Mesodermal cell (in vitro differentiated cells): ENCODE data around the gene SNAI1. TPM values are rescaled to one million over a fixed set of nuclear protein-coding genes. Genes with fewer than 3 reads are reported as not detected.

Experiments
- H3K27ac ChIP-seq: 2 replicates; pipeline ENCODE4 v1.7.0; 2013; ENCODE audit warnings: mild to moderate bottlenecking, low read depth, low read length, moderate library complexity; ENCODE audit not compliant: severe bottlenecking
- H3K36me3 ChIP-seq: 2 replicates; pipeline ENCODE4 v1.7.1; 2013; ENCODE audit warnings: mild to moderate bottlenecking, low read length, moderate library complexity; ENCODE audit not compliant: control insufficient read depth, insufficient read depth
- H3K4me1 ChIP-seq: one replicate; pipeline ENCODE4 v1.7.1; 2013; ENCODE audit warnings: mild to moderate bottlenecking, low read length; ENCODE audit not compliant: insufficient read depth, control insufficient read depth, poor library complexity, severe bottlenecking
- H3K4me3 ChIP-seq: 2 replicates; pipeline ENCODE4 v1.7.0; 2013; ENCODE audit warnings: low read length, control low read depth, mild to moderate bottlenecking; ENCODE audit not compliant: insufficient read depth, poor library complexity, severe bottlenecking; ENCODE audit errors: extremely low read depth
- H3K9me3 ChIP-seq: 2 replicates; pipeline ENCODE4 v1.7.1; 2013; ENCODE audit warnings: mild to moderate bottlenecking, low read length, moderate library complexity; ENCODE audit not compliant: control insufficient read depth
- WGBS, 2 experiments: methylation state at CpG; one replicate each; pipeline ENCODE4 v1.1.5; 2013; ENCODE audit warnings: missing lambda C conversion rate in 2 of 2; ENCODE audit not compliant: insufficient coverage in 2 of 2; 5-methylcytosine and 5-hydroxymethylcytosine counted together
- polyA plus RNA-seq, 2 experiments: library from polyadenylated mRNA; stranded (reverse); fragments of 50-300 nt; gene quantifications; one replicate each; pipeline ENCODE4 v1.2.3, GENCODE V29; 2013

Gene SNAI1
- polyA plus RNA-seq (2013, experiment 1 of 2), result 62.2 TPM
- polyA plus RNA-seq (2013, experiment 2 of 2), result 48.4 TPM

DNA sequence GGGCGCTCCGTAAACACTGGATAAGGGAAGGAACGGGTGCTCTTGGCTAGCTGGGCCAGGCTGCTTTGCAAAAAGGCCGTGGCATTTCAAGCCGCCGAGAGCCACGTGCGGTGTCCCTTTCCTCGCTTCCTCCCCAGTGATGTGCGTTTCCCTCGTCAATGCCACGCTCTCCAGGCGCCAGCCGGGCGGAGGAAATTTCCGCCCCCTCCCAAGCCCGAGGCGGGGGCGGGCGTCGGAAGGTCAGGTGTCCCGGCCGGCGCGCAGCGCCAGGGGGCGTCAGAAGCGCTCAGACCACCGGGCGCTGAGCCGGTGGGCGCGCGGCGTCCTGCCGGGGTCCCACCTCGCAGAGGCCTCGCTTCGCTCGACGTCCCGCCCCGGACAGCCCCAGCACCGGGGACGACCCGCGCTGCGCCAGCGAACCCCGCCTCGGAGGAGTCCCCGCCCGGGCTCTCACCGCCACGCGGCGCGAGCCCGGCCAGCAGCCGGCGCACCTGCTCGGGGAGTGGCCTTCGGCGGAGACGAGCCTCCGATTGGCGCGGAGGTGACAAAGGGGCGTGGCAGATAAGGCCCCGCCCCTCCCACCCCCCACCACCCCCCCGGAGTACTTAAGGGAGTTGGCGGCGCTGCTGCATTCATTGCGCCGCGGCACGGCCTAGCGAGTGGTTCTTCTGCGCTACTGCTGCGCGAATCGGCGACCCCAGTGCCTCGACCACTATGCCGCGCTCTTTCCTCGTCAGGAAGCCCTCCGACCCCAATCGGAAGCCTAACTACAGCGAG is at the start of gene SNAI1:
TSS of gene SNAI1 (plus strand) at position 635 of the 777 bp plus-strand sequence. CDS start at position 715, 80 bp downstream.
- Histone ChIP-seq H3K9me3 (no peaks in the 10 kb centered on the region), H3K36me3 (peaks cover 39% of the 10 kb centered on the region), H3K27ac (no peak within 1 kb of the TSS), H3K4me1 (peaks cover 38% of the 10 kb centered on the region), H3K4me3 (peak within 1 kb of the TSS; percentile 99)
- WGBS, 2 experiments, result 1 to 2% methylated on average over 59 to 60 of the region's 90 CpGs

DNA sequence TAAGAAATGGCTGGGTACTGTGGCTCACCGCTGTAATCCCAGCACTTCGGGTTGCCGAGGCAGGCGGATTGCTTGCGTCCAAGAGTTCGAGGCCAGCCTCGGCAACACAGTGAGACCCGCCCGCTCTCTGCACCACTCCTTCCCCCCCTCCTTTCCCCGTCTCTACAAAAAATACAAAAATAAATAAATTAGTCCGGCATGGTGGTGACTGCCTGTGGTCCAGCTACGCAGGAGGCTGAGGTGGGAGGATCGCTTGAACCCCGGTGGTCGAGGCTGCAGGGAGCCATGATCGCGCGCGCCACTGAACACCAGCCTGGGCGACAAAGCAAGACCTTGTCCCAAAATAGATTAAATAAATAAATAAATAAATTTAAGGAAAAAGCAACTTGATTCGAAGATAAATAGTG is 47.0 kb upstream of the SNAI1 start:
- H3K36me3 ChIP-seq, result peaks cover 20% of the 10 kb centered on the region
- peaks cover 9% of the 10 kb centered on the region for H3K4me1 ChIP-seq
- H3K9me3 ChIP-seq, result no peaks in the 10 kb centered on the region
- H3K27ac ChIP-seq, result no peak overlapping the region
- WGBS, 2 experiments, result 57 to 85% methylated on average over 5 to 14 of the region's 21 CpGs
- peak overlapping the region; percentile 91 for H3K4me3 ChIP-seq

DNA sequence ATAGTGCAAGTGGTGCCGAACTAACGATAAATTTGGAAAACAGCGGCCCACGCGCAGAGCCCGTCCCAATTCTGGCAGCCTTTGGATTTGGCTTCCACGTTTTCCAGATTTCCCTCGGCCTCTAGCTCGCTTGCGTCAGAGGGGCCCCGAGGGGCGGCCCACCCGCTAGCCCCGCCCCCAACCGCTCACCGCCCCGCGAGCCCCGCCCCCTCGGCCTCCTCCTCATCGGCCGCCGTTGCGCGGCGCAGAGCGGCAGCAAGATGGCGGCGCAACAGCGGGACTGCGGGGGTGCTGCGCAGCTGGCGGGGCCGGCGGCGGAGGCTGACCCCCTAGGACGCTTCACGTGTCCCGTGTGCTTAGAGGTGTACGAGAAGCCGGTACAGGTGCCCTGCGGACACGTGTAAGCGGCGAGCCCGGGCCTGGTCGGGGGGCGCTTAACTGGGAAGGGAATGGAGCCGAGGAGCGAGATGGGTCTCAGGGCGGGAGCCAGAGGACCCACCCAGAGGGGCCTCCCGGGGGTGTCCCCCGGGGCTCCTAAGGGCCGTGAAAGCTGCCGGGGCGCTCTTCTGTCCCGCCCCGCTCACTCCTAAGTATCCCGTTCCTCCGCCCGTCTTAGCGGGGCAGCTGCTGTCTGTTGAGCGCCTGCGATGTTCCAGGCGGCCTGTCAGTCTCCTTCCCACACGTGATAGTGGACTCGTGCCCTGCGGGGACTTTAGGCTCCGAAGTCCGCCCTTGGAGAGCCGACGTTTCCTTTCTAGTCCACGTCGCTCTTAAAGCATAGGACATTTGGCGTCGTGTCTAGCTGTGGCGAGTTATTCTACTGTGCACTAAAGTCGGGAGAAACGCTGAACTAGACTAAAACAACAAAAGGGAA is 46.4 kb upstream of the SNAI1 start, which contains the start of gene RNF114:
TSS of gene RNF114 (plus strand) at position 245 of the 874 bp plus-strand sequence. CDS start at position 261, 16 bp downstream.
- Histone ChIP-seq H3K4me1 (peaks cover 9% of the 10 kb centered on the region), H3K4me3 (peak within 1 kb of the TSS; percentile 91), H3K27ac (peak within 1 kb of the TSS; percentile 36), H3K9me3 (no peaks in the 10 kb centered on the region), H3K36me3 (peaks cover 26% of the 10 kb centered on the region)
- 0 to 1% methylated on average over 53 to 69 of the region's 79 CpGs for WGBS, 2 experiments

GRCh38 chr20:49937027-49937929 is 45.5 kb upstream of the SNAI1 start:
- Histone ChIP-seq H3K9me3 (no peaks in the 10 kb centered on the region), H3K4me1 (peaks cover 9% of the 10 kb centered on the region), H3K4me3 (peak overlapping the region; percentile 91), H3K27ac (no peak overlapping the region), H3K36me3 (peaks cover 34% of the 10 kb centered on the region)
- WGBS, 2 experiments, result 13 to 16% methylated on average over 8 to 11 of the region's 12 CpGs

- H3K4me3 ChIP-seq, result no peak overlapping the region
- H3K9me3 ChIP-seq, result no peaks in the 10 kb centered on the region
- 82 to 93% methylated on average over 12 of the region's 12 CpGs for WGBS, 2 experiments
- H3K27ac ChIP-seq, result no peak overlapping the region
- peaks cover 44% of the 10 kb centered on the region for H3K36me3 ChIP-seq
- H3K4me1 ChIP-seq, result peaks cover 9% of the 10 kb centered on the region
Measured at GRCh38 chr20:49938173-49939163, 44.3 kb upstream of the SNAI1 start.

GRCh38 chr20:49941456-49941855 is 41.3 kb upstream of the SNAI1 start:
- 95 to 97% methylated on average over 13 to 15 of the region's 15 CpGs for WGBS, 2 experiments
- Histone ChIP-seq H3K27ac (no peak overlapping the region), H3K4me1 (peaks cover 9% of the 10 kb centered on the region), H3K36me3 (peaks cover 66% of the 10 kb centered on the region), H3K9me3 (no peaks in the 10 kb centered on the region), H3K4me3 (no peak overlapping the region)

- 93 to 97% methylated on average over 2 to 3 of the region's 3 CpGs for WGBS, 2 experiments
- H3K4me1 ChIP-seq, result peaks cover 7% of the 10 kb centered on the region
- H3K4me3 ChIP-seq, result no peak overlapping the region
- peaks cover 74% of the 10 kb centered on the region for H3K36me3 ChIP-seq
- H3K9me3 ChIP-seq, result no peaks in the 10 kb centered on the region
- H3K27ac ChIP-seq, result no peak overlapping the region
Measured at GRCh38 chr20:49942303-49942702, 40.5 kb upstream of the SNAI1 start.

GRCh38 chr20:49942942-49943341 is 39.8 kb upstream of the SNAI1 start:
- Histone ChIP-seq H3K36me3 (peaks cover 78% of the 10 kb centered on the region), H3K27ac (no peak overlapping the region), H3K9me3 (no peaks in the 10 kb centered on the region), H3K4me3 (no peak overlapping the region), H3K4me1 (peaks cover under 1% of the 10 kb centered on the region)
- no CpG with 5 or more reads among the region's 3 CpGs for WGBS, 2 experiments

GRCh38 chr20:49945306-49945700 is 37.5 kb upstream of the SNAI1 start:
- Histone ChIP-seq H3K4me1 (peaks cover 11% of the 10 kb centered on the region), H3K4me3 (no peak overlapping the region), H3K27ac (no peak overlapping the region), H3K9me3 (no peaks in the 10 kb centered on the region), H3K36me3 (peaks cover 80% of the 10 kb centered on the region)
- 100% methylated on average over 2 of the region's 3 CpGs; no CpG with 5 or more reads in 1 of the 2 experiments for WGBS, 2 experiments
